GM10266 (cell line): ENCODE results near the gene TMEM100.
"Not testable (repeated sequence)": the region's sequence is repeated elsewhere in the genome, so short reads cannot be mapped to it uniquely, and the experiment has no call there.

Experiments
- DNase-seq: peaks from one replicate; pipeline ENCODE4 v3.0.0; 2012; ENCODE audit errors: extremely low spot score
- TF ChIP-seq, protein P1 (sequence below): IDR thresholded peaks from 2 replicates; pipeline ENCODE4 v1.5.1; 2012; ENCODE audit warnings: mild to moderate bottlenecking, low read depth; ENCODE audit not compliant: control insufficient read depth, insufficient read depth; ENCODE audit errors: missing control alignments

Gene TMEM100

DNA sequence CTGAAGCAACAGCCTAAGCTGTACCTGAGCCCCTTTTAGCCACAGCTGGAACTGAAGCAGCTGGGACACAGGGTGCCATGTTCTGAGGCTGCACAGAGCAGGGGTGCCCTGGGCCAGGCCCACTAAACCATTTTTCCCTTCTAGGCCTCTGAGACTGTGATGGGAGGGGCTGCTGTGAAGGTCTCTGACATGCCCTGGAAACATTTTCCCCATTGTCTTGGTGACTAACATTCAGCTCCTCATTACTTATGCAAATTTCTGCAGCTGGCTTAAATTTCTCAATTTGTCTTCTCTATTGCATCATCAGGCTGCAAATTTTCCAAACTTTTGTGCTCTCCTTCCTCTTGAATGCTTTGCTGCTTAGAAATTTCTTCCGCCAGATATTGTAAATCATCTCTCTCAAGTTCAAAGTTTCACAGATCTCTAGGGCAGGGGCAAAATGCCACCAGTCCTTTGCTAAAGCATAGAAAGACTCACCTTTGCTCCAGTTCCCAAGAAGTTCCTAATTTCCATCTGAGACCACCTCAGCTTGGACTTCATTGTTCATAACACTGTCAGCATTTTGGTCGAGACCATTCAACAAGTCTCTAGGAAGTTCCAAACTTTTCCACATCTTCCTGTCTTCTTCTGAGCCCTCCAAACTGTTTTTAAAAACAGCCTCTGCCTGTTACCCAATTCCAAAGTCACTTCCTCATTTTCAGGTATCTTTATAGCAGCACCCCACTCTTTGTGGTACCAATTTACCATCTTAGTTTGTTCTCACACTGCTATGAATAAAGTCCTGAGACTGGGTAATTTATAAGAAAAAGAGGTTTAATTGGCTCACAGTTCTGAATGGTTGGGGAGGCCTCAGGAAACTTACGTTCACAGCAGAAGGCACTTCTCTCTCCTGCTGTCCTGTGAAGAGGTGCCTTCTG is 49.8 kb downstream of the TMEM100 start:
- no peak for DNase-seq

DNA sequence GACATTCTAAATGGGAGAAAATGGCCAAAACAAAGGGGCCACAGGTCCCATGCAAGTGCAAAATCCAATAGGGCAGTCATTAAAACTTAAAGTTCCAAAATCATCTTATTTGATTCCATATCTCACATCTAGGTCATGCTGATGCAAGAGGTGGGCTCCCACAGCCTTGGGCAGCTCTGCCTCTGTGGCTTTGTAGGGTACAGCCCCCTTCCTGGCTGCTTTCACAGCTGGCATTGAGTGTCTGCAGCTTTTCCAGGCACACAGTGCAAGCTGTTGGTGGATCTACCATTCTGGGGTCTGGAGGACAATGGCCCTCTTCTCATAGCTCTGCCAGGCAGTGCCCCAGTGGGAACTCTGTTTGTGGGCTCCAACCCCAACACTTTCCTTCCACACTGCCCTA is 50.7 kb downstream of the TMEM100 start:
- DNase-seq, result not testable (repeated sequence)

More for the DNA sequence above, 49.8 kb downstream of the TMEM100 start:
- TF ChIP-seq, protein P1, sequence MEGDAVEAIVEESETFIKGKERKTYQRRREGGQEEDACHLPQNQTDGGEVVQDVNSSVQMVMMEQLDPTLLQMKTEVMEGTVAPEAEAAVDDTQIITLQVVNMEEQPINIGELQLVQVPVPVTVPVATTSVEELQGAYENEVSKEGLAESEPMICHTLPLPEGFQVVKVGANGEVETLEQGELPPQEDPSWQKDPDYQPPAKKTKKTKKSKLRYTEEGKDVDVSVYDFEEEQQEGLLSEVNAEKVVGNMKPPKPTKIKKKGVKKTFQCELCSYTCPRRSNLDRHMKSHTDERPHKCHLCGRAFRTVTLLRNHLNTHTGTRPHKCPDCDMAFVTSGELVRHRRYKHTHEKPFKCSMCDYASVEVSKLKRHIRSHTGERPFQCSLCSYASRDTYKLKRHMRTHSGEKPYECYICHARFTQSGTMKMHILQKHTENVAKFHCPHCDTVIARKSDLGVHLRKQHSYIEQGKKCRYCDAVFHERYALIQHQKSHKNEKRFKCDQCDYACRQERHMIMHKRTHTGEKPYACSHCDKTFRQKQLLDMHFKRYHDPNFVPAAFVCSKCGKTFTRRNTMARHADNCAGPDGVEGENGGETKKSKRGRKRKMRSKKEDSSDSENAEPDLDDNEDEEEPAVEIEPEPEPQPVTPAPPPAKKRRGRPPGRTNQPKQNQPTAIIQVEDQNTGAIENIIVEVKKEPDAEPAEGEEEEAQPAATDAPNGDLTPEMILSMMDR, result no peak
